ACHN (cell line): Measurements from ENCODE around the gene RGS13.

Experiments used
- DNase-seq: peaks from one replicate; pipeline ENCODE4 v3.0.0-alpha.2; 2015
- in situ Hi-C: cut with HindIII; loops from 2 replicates; pipeline ENCODE4 v1.10.0; 2017; ENCODE audit warnings: low sequenced_read_pairs, low pct_ligation_motif_present, low pct_unique_long_range_greater_than_20kb

Gene RGS13

DNA sequence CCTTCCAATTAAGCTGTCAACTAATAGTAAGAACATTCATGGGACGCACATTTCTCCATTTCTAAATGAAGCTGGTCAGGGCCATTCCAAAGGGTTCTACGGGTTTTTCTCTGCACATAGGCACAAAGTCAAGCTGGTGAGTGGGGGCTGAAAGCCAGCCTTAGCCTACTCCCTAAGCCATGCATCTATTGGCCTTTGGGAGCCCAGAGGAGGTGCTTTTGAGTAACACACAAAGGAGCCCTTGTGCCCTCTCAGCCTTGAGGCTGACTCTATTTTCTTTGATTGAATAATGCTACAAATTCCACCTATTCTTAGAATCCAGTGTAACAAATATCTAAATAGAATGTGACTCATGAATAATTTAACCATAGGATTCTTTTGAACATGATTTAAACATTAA, 73.6 kb downstream of the RGS13 start:
- no peak for DNase-seq
- in situ Hi-C loops: no loop called here
